Measurements from ENCODE around the gene ESYT1. TPM values are rescaled to one million over a fixed set of nuclear protein-coding genes. Genes with fewer than 3 reads are reported as not detected.

Gene ESYT1
- total RNA-seq, 1 experiment from 2014 or later, result 111 TPM

GRCh38 chr12:56162468-56163290 is 34.6 kb downstream of the ESYT1 start:
- Histone ChIP-seq H3T11ph (ENCODE audit: low read length) (no peak overlapping the region), H2BK20ac (ENCODE audit: low read depth, low read length, poor library complexity, severe bottlenecking) (no peak overlapping the region), H2BK15ac (ENCODE audit: low read depth, low read length) (no peak overlapping the region), H3K27ac (ENCODE audit: insufficient read length, low read depth, low read length) (no peak overlapping the region), H3K9me3 (ENCODE audit: control insufficient read depth, low read depth, low read length) (no peaks in the 10 kb centered on the region), H3K79me2 (ENCODE audit: insufficient read depth, low read length) (peaks cover 3% of the 10 kb centered on the region; the same call in 1 of the 2 replicates), H2AFZ (ENCODE audit: low read length) (no peak overlapping the region), H3K27me3 (ENCODE audit: insufficient read depth, low read length) (no peaks in the 10 kb centered on the region), H2BK120ac (ENCODE audit: low read depth, low read length, poor library complexity, severe bottlenecking) (no peak overlapping the region), H3K4me1 (ENCODE audit: insufficient read depth, low read length) (peaks cover 5% of the 10 kb centered on the region; the same call in 1 of the 2 replicates), H3K4me2 (ENCODE audit: insufficient read depth, insufficient read length, low read length) (no peak overlapping the region), H3K23ac (ENCODE audit: insufficient read length, low read depth, low read length) (no peak overlapping the region), H2BK5ac (ENCODE audit: insufficient read length, low read length) (no peak overlapping the region), H3K18ac (ENCODE audit: insufficient read length, low read depth, low read length) (no peak overlapping the region), H3K23me2 (ENCODE audit: insufficient read length, low read depth, low read length, poor library complexity, severe bottlenecking) (peaks cover 9% of the 10 kb centered on the region), H3K79me1 (ENCODE audit: insufficient read depth, low read depth, low read length, poor library complexity, severe bottlenecking) (peaks cover 2% of the 10 kb centered on the region), H4K8ac (replicated peaks; ENCODE audit: insufficient read length, low read depth, low read length) (no peak overlapping the region), H3K4ac (ENCODE audit: low read depth, low read length) (no peak overlapping the region), H4K91ac (ENCODE audit: insufficient read length, low read depth, low read length) (no peak overlapping the region), H4K20me1 (ENCODE audit: control insufficient read depth, insufficient read depth, insufficient read length) (no peaks in the 10 kb centered on the region), H3K9ac (ENCODE audit: extremely low read depth, insufficient read length, low read length) (no peak overlapping the region), H2AK5ac (ENCODE audit: insufficient read length, low read length) (no peak overlapping the region), H3K14ac (ENCODE audit: insufficient read depth, low read length) (no peak overlapping the region), H2BK12ac (ENCODE audit: insufficient read length, low read depth, low read length) (no peak overlapping the region), H4K5ac (ENCODE audit: insufficient read length, low read depth, low read length) (no peak overlapping the region), H3K56ac (ENCODE audit: insufficient read length, low read depth, low read length) (no peak overlapping the region)
- no peak for TF ChIP-seq CTCF (conservative IDR thresholded peaks at IDR 0.05)
- no CpG with 5 or more reads among the region's 11 CpGs for whole genome bisulfite sequencing (ENCODE audit: extremely low coverage, insufficient read length, low lambda C conversion rate)
- peak overlapping the region; percentile 28 to 93 (median 85); a peak in 5 of 7 replicates for H3K27ac Mint-ChIP-seq
- H3K4me1 Mint-ChIP-seq, result peaks cover 42 to 53% of the 10 kb centered on the region in 2 experiments
- H3K36me3 Mint-ChIP-seq (ENCODE audit: insufficient read depth in 1 of 3, low read depth in 3 of 3), result peaks cover 64 to 88% (median 86%) of the 10 kb centered on the region in 3 experiments
- peaks cover 11% of the 10 kb centered on the region for H3K27me3 Mint-ChIP-seq (ENCODE audit: low read depth)
- H3K9me3 Mint-ChIP-seq, result peaks cover 0 to 4% of the 10 kb centered on the region in 2 experiments; a peak in 3 of 5 replicates
- H3K4me3 Mint-ChIP-seq, result no peak overlapping the region; a peak in 1 of 5 replicates
- peak; percentile 66 for DNase-seq
